RWPE1 (cell line): ENCODE data around the gene DAPK1.

Source experiments
- CTCF ChIA-PET: fragments of 350-600 bp; sonication (Branson Sonifier 250); formaldehyde crosslinking; extraction: SDS; loops from one replicate; lab custom pipeline; 2021; lab: Yijun Ruan, JAX
- POLR2A ChIA-PET: fragments of 400-600 bp; formaldehyde crosslinking; extraction: SDS; loops from one replicate; lab custom pipeline; 2020; ENCODE audit warnings: antibody characterized with exemption; ENCODE audit not compliant: low non-redundant PET; lab: Yijun Ruan, JAX
- DNase-seq: peaks from one replicate; pipeline ENCODE4 v3.0.0; 2012; ENCODE audit warnings: low spot score
- H3K27ac ChIP-seq: fragments of 450-650 bp; 2 replicates; pipeline ENCODE4 v1.5.1; 2017
- TF ChIP-seq, protein P1 (sequence below): fragments of 450-650 bp; conservative IDR thresholded peaks from 2 replicates; pipeline ENCODE4 v1.5.1; 2017; ENCODE audit warnings: low read depth, mild to moderate bottlenecking

DAPK1 gene

DNA sequence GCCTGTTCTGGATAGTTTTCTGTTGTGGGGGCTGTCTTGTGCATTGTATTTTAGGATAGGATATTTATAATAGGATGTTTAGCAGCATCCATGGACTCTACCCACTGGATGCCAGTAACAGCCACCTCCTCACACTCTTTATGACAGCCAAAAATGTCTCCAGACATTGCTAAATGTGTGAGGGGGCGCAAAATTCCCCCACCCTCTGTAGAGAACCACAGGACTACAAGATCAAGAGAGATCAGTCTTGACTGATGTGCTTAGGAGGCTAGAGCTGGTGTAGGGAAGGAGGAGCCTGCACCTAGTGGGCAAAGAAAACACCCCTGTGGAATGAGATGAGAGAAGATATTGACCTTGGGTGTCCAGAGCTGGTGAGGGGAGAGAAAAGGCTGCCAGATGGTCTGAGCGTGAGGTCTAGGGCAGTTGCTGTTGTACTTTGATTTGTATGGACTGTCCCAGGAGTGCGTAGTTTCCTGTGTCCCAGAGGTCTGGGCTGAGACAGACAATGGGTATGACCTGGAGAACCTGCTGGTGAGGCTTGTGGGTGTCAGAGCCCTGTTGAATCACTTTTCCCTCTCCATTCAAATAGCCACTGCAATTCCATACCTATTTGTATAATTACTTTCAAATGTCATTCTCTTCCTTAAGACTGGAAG lies 16.3 kb downstream of the DAPK1 start:
- ChIA-PET POLR2A (no interaction called here), CTCF (no interaction called here)
- no peak overlapping the region for H3K27ac ChIP-seq
- TF ChIP-seq, protein P1, sequence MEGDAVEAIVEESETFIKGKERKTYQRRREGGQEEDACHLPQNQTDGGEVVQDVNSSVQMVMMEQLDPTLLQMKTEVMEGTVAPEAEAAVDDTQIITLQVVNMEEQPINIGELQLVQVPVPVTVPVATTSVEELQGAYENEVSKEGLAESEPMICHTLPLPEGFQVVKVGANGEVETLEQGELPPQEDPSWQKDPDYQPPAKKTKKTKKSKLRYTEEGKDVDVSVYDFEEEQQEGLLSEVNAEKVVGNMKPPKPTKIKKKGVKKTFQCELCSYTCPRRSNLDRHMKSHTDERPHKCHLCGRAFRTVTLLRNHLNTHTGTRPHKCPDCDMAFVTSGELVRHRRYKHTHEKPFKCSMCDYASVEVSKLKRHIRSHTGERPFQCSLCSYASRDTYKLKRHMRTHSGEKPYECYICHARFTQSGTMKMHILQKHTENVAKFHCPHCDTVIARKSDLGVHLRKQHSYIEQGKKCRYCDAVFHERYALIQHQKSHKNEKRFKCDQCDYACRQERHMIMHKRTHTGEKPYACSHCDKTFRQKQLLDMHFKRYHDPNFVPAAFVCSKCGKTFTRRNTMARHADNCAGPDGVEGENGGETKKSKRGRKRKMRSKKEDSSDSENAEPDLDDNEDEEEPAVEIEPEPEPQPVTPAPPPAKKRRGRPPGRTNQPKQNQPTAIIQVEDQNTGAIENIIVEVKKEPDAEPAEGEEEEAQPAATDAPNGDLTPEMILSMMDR, result no peak
- no peak for DNase-seq

DNA sequence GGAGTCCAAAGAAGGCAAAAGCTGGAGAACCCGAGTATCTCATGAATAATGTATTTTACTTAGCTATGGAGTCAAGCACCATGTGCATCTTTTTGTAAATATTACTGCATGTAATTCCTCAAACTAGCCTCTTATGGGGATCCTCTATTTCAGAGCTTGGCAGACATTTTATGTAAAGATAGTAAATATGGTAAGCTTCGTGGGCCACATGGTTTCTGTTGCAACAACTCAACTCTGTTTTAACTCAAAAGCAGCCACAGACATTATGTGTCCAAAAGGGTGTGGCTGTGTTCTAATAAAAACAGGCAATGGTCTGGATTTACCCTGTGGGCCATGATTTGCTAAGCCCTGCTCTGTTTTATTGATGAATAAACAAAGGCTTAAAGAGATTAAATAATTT lies 17.3 kb downstream of the DAPK1 start:
- POLR2A ChIA-PET, result no interaction called here
- H3K27ac ChIP-seq, result no peak overlapping the region
- CTCF ChIA-PET, result interaction anchor here (0.7 to 1.8 kb wide), 2 partner anchors 14 to 172 kb away, joined by 4 to 6 read pairs; no protein-coding TSS in a partner anchor

GRCh38 chr9:87515588-87516221 lies 18.0 kb downstream of the DAPK1 start:
- ChIA-PET POLR2A (no interaction called here), CTCF (interaction anchor here (0.8 to 1.8 kb wide), 2 partner anchors 13 to 18 kb away, joined by 4 to 6 read pairs; partner anchors contain the start of gene DAPK1)
- DNase-seq, result no peak
- TF ChIP-seq, protein P1, result no peak
- no peak overlapping the region for H3K27ac ChIP-seq

More for the DNA sequence above, 17.3 kb downstream of the DAPK1 start:
- no peak for DNase-seq
- TF ChIP-seq, protein P1, result no peak

DNA sequence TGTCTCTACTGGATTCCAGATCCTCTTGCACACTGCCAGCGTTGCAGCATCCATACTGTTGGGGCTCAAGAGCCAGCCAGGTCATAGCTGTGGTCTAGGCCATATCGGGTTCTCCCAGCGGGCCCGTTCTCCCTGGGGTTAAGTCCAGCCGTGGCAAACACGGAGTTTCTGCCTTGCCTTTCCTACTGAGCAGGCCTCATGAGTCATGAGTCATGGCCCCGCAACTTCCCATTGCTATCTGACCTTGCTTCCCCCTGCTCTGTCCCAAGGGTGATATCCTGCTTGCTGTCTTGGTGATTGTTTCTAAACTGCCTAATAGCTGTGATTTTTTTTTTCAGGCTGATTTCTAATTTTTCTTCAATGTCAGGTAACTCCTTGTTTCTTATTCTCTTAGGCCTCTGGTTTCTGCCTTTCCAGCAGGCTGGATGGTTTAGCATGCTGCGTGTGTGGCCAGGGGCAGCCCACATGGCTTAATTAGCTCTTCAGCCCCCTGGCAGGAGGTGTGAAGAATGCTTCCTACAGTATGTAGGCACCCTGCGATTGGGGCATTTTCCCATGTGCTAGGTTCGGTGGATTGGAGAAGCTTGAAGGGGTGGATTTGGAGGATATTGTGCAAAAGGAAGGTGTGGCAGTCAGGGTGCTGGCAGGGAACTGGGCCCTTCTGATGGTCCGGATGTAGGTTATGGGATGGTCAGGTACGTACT lies 18.7 kb downstream of the DAPK1 start:
- TF ChIP-seq, protein P1, result no peak
- ChIA-PET POLR2A (no interaction called here), CTCF (interaction anchor here (0.8 to 1.8 kb wide), 2 partner anchors 13 to 18 kb away, joined by 4 to 6 read pairs; partner anchors contain the start of gene DAPK1)
- no peak for DNase-seq
- H3K27ac ChIP-seq, result no peak overlapping the region

DNA sequence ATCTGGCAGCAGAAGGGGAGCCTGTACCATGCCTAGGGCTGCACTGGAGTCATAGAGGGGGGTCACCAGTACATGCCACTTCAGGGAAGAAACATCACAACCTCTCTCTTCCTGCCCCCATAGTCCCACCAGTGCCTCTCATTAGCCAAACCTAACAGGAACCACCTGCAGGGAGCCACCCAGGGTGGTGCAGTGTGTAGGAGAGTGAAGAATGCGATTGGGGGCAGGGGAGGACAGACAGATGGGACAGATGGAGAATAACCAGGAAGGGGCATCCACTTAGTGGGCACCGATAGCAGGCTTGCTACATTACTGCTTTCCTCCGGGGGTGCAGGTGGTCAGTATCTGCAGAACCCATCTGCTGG lies 19.2 kb downstream of the DAPK1 start:
- TF ChIP-seq, protein P1, result no peak
- DNase-seq, result no peak
- no peak overlapping the region for H3K27ac ChIP-seq
- ChIA-PET POLR2A (no interaction called here), CTCF (interaction anchor here (1.8 kb wide), 1 partner anchor 12 kb away, joined by 6 read pairs; no protein-coding TSS in a partner anchor)

- DNase-seq, result no peak
- POLR2A ChIA-PET, result no interaction called here
- no peak overlapping the region for H3K27ac ChIP-seq
Measured at GRCh38 chr9:87517732-87518131, 20.1 kb downstream of the DAPK1 start.

More at GRCh38 chr9:87517732-87518131, 20.1 kb downstream of the DAPK1 start:
- CTCF ChIA-PET, result interaction anchor here (0.7 kb wide), 1 partner anchor 92 kb away, joined by 3 read pairs; no protein-coding TSS in a partner anchor
- TF ChIP-seq, protein P1, result no peak
